Activated CD4-positive, CD25-positive, alpha-beta regulatory T cell treated with anti-CD3 and anti-CD28 coated beads, Interleukin-2, amount 50 U/mL, for 72 hours (primary cell): ENCODE results near the gene PRELID2.
"Not testable (repeated sequence)": the region's sequence is repeated elsewhere in the genome, so short reads cannot be mapped to it uniquely, and the experiment has no call there.

Source experiments
- DNase-seq: peaks from one replicate; pipeline ENCODE4 v3.0.0; 2021

Gene PRELID2

DNA sequence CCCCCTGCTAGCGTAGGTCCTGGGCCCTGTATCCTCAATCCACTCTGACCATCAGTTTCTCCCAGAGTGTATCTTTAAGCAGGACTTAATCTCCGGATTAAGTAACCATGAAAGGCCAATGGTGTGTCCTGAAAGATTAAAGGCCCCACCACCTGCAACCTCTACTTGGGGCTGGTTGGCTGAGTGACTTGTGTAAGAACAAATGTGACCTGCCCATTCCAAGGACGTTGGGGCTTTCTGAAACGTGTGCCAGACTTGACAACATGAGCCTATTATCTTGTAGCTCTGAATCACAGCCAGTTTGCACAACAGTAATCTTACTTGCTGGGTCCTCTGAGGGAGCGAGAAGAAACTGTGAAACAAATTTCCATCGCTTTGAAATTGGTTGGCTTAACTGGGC is 3.1 kb upstream of the PRELID2 start:
- DNase-seq: no peak

DNA sequence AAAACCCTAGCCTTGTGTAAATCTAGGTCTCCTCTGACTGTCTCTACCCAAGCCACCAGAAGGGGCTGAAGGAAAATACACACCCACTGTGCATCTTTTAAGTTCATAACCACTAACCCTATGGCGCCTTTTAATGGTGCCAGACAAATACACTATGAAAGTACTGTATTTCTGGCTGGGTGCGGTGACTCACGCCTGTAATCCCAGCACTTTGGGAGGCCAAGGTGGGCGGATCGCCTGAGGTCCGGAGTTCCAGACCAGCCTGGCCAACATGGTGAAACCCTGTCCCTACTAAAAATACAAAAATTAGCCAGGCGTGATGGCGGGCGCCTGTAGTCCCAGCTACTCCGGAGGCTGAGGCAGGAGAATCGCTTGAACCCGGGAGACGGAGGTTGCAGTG is 1.1 kb upstream of the PRELID2 start:
- not testable (repeated sequence) for DNase-seq

DNA sequence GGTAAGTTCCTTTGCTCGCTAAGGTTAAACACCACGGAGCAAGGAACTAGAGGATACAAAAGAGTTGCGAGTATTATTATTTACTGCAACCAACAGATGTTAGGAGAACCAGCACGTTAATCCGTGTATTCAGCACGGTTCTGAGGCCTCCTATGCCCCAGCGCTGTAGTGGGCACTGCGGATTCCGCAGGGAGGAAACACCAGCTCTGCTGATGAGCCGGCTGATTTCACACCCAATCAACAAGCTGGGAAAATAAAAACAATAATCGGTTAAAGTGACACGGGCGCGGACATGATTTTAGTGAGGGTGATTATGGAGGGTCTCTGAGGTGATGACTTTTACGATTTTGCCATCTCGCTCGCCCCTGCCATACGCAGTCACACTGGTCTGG is 702 bp upstream of the PRELID2 start:
- no peak for DNase-seq

DNA sequence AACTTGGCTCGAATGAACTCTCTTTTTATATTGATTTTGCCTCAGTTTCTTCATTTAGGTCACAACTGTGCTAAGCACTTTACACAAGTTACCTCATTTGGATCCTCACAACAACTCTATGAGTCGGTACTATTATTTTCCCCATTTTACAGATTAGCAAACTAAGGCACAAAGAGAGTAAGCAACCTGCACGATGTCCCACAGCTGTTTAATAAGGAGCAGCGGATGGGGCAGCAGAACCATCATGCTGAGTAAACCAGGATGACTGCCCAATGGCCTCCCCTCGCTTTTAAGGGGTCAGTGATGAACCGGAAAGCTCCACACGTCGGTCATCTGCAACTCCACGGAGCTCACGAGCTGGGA is 607 bp downstream of the PRELID2 start:
- DNase-seq: no peak

DNA sequence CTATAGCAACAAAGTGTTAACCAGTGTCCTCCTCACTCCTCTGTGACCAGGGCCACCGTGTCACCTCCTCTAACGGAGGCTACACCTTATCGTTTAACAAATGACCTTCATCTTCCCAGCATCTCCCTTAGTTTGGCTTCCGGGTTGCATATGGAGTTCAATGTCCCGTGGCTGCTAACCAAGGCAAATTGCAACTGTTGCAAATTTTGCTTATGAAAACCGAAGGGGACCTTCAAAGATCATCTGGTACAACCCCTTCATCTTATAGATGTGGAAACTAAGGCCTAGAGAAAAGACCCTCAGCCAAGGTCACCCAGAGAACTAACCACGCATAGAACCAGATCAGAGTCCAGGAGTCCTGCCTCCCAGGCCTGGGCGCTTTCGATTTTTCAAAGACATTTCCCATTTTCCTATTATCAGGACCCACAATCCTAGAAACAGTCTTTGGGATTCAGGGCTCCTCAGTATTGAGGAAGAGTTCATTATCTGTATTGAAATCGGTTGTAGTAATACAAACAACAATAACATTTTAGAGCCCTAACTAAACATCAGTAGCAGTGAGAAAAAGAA is 1.4 kb downstream of the PRELID2 start:
- no peak for DNase-seq

DNA sequence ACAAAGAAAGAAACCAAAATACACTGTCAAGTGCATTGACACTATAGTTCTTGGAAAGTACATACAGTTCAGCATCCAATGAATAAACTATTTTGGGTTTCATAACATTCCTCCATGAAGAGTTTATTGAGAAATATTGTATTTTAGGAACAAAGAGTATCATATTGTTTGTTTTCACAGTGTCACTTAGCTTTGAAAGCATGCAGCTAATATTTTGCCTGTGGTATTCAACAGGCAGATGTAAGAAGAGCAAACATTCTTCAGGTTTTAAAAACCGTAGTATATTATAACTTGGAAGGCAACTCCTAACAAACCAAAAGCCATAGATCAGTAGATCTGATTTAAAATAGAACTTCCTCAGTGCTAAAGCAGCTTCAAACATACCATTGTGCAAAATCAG is 4.5 kb downstream of the PRELID2 start:
- DNase-seq: no peak

DNA sequence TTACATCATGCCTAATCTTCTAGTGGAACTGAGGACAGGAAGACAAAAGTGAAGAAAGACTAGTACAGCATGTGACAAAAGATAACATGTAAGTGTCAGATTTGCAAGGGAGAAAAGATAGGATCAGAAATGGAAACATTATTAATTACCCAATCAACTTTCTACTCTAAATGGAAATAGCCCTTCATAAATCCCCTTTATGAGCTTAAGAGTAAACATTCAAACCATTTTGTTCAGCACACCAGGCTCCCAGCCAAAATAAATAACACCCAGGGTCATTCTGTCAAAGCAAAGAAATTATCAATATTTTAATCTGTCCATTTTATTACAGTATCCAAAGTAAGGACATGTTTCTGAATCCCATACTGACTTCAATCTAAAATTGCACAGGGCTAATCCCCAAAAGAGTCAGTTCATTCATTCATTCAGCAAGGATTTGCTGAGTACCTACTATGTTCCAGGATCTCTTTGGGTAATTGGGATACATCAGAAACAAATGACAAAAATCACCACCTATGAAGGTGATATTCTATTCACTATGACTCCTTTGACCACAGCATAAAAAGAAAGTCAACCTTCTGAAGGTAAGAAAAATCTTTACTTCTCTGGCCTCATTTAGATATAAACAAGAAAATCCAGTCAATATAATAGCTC is 5.3 kb downstream of the PRELID2 start:
- no peak for DNase-seq

DNA sequence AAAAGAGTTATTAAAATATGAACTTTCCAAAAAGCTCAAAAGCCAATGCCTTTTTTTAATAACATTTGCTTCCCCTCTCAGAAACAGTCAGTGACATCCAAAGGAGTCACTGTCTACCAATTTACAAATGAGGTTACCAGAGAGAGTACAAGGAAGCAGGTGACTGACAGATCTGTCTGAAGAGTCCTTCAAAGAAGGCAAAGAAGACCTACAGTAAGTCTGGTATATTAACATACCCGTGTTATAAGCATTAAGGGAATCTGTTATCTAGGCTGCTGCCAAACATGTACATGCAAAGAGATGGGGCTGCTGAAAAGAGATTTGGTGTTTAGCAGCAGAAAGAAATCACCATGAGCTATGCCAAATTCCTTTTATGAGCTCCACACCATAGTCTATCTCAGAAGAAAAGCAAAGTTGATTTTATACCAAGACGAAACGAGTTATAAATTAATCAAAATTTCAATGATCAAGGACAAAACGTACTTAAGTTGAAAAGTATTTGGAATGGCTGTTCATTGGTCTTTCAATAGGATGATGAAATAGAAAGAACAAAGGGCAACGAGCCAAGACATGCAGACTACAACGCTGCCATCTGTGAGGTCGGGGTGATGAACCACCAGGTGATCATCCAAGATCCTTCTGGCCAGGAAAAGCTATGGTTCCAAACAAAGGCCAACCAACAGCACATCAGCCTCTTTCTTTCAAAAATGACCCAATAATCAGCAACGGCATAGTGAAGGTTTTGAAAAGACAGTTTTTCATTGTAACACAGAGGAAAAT is 8.1 kb downstream of the PRELID2 start:
- no peak for DNase-seq

DNA sequence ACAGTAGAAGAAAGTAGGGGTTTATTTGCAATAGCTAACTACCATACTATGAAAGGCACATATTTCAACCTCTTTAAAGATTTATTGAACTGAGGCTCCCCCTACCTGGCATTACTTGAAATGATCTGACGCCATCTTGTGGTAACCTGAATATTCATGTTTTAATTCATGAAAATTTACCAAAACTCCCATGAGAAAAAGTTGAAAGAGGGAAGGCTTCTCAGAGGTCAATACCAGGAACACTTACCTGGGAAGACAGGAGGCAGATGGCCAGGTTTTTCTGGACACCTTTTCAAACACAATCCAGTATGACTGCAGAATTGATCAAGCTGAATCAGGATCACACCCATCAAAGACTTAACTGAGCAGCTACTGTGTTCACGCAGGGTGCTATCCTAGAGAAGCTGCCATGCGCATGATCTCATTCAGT is 9.4 kb downstream of the PRELID2 start:
- no peak for DNase-seq

DNA sequence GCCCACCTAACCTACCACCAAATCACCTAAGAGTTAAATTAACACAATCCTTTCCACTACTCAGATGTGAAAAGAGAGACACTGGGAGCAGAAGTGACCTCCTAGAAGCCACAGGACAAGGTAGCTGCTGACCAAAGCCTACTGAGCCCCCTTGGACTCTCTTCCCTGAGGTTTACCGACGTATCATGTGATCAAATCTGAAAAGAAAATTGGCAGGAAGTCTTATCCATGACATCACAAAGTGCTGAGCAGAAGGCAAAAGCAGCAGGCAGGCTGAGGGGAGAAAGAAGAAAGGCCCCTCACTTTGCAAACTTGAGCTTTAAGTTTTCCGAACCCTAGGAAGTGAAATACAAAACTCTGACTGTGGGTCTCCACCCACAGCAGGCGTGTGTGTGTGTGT is 11.1 kb downstream of the PRELID2 start:
- no peak for DNase-seq

DNA sequence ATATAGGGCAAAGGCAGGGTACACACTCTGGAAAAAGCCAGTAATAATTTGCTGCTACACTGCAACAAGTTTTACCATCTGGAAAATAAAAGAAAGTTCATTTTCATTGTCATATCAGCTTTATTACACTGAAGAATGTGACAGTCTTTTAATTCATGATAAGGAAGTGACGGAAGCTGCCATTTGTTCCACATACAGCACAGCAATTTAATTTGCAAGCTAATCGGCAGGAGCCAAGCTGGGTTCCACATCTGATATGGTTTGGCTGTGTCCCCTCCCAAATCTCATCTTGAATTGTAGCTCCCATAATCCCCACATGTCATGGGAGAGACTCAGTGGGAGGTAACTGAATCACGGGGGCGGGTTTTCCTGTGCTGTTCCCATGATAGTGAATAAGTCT is 16.5 kb downstream of the PRELID2 start:
- DNase-seq: no peak

DNA sequence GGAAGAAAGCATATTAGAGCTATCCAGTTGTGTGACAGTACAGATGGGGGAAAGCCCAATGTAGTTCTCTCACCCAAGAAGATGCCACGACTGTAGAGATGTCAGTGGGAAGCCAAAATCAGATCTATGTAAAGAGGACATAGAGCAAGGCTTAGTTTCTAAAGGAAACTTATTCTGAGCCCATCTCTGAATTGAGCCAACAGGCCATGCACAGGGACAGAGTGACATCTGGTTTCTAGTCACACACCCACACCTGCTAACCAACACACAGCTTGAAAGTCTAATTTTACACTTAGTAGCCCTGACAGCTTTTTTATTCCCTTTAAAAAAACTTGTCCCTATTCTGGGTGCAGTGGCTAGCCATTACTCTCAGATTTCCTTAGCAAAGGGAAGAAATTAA is 22.3 kb downstream of the PRELID2 start:
- no peak for DNase-seq

DNA sequence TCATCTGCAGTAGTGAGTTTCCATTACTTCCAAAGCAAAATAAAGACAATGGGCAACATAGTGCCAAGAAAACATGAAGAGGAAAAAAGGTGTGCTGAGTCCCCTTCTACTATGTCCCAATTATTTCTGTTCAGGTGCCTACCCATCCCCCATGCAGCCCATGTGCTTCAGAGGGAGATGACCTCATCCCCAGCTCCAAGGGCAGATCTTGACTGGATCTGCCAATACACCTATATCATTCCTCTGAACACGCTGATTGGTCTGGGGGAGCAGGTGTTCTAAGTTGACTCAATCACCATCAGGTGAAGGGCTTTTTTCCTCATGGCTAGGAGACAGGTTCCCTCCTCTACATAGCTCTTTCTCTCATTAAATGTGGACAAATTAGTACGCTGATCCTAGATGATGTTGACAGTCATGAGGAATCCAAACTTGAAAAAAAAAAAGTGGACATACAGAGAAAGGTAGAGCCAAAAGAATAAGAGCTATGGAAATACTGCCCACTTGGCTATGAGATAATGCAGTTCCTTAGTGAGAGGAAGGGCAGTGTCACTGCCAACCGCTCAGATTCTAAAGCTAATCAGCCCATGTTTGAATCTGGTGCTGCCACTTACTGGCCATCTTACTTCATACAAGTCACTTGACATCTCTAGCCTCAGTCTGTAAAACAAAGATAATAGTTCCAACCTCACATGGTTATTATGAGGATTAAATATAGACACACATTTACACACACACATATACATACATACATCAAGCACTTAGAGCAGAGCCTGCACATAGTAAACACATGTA is 23.1 kb downstream of the PRELID2 start:
- no peak for DNase-seq

DNA sequence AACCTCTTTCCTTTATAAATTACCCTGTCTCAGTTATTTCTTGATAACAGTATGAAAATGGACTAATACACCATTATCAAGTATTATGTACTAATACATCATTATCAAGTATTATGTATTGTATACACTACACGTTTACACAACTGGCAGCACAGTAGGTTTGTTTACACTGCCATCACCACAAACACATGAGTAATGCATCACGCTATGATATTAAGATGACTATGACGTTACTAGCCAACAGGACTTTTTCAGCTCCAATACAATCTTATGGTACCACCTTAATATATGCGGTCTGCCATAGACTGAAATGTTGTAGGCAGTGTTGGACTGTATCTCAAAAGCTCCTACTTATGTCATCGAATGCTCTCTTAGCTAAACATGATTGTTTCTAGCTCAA is 28.2 kb downstream of the PRELID2 start:
- DNase-seq: no peak

DNA sequence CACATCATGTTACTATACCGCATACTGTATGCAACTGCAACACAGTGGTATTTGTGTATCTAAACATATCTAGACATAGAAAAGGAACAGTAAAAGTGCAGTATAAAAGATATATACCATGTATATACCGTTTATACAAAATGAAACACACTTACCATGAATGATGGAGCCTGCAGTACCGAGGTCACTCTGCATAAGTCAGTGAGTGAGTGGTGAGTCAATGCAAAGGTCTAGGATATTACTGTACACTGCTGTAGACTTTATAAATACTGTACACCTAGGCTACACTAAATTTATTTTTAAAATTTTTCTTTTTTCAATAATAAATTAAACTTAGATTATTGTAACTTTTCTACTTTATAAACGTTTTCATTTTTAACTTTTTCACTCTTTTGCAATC is 29.3 kb downstream of the PRELID2 start:
- no peak for DNase-seq

DNA sequence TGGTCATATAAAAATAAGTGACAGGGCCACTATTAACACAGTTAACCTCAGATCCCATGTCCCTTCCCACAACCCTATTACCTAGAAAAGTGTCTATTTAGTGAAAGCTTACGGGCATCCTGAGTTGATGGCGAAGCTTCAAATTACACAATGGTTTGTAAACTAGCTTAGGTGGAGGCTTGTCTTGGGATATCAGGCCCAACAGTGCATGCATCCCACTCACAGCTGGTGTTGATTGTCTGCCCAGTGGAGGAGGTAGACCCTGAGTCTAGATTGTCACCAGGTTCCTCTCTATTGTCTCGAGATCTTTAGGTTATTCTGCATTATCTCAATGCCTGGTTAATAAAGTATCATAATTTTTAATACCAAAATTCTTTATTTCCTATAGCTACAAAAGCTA is 30.4 kb downstream of the PRELID2 start:
- no peak for DNase-seq

DNA sequence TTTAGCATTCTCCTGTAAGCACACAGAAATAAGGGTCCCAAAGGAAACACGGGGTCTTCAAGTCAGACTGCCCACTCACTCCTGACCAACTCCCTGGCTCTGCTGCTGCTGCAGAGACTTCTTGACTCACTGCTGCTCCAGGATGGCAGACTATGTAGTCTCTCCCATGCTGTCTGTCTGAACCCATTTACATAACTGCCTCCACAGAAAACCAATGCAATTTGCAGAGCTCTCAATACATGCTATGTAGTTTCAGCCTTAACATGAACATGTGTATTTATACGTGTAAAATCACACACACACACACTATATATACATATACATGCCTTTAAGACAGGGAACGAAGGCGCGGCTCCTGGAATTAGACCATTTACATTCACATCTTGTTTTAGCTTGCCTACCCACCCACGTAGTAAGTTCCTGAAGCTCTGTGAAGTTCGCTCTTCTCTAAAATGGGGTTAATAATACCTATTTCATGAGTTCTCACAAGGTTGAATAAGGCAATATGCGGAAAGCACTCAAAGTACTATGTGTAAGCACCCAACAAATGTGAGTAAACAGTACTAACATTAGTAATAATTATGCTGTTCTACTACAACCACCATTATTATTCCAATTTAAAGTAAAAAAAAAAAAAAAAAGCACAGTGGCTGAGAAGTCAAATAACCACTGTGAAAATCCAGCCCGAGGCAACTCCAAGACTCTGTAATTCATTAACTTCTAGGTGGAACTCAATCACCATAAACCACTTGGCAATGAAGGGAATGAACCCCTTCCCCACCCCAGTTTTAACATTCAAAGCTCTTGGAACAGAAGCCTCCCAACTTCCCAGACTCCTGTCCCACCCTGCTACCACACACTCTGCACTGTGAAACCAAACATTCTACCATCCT is 31.8 kb downstream of the PRELID2 start:
- no peak for DNase-seq

DNA sequence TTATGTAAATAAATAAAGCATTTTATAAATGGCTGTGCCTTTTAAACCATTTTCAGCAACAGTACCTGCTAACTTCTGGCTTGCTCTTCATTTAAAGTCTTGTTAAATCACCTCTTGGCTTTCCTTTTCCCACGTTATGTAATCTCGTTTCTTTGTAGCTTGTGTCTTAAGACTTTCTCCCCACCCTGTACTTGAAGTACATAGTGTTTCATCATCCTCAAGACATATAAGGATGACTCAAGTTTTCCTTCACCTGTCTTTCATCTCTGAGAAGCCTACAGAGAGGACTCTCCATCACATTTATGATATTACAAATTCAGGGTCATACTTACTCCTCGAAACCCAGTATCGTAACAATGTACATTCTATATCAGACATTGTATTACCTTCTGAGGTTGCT is 33.9 kb downstream of the PRELID2 start:
- DNase-seq: no peak

DNA sequence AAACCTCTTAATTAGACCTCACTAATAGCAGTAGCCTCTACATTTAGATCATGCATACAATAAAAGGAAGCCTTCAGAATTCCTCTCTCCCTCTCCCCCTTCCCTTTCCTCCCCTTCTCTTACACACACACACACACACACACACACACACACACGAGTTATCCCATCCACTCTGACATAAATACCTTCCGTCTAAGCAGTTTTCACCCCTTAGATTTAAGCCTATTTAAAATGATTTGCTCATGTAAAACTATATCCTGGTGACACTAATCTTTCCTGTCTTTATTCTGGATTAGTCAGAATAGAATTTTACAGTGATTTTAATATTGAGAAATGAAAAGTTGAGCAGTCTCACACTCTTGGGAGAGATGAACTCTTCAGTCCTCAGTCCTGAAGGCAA is 35.0 kb downstream of the PRELID2 start:
- DNase-seq: no peak

DNA sequence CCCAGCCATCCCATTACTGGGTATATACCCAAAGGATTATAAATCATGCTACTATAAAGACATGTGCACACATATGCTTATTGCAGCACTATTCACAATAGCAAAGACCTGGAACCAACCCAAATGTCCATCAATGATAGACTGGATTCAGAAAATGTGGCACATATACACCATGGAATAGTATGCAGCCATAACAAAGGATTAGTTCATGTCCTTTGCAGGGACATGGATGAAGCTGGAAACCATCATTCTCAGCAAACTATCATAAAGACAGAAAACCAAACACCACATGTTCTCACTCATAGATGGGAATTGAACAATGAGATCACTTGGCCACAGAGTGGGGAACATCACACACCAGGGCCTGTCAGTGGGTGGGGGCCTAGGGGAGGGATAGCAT is 36.6 kb downstream of the PRELID2 start:
- DNase-seq: not testable (repeated sequence)

DNA sequence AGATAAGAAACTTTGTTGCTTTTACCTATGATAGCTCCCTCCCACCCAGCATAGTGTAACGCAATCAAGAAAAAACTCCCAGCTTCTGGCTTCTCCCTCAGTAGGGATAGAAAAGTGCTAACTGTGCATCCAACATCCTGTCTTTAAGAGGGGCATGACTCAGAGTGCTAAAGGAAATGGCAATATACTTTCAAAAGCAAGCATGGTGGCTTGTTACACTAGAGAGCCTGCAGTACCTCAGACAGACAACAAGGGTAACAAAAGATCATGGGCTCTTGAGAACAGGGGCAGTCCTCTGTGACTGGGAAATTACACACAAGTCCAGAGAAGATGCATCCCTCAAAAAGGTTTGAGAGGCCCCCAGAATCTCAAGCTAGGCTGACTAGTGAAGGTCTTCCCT is 37.8 kb downstream of the PRELID2 start:
- DNase-seq: no peak

DNA sequence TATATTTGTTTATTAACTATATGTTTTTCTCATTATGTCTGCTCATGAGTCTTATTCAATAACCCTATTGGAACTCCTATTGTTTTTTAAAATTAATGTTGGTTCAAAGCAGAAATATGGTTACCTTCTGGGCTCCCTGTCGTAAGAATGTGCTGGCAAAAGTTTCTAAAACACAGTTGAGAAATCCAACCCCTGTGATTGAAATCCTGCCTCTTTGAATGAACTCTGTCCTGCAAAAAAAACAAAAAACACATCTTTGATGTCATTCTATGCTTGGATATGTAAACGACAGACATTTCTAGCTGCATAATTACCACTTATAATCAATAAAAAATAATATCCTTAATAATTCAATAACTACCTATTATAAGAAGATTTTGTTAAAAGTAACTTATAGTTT is 38.8 kb downstream of the PRELID2 start:
- no peak for DNase-seq

DNA sequence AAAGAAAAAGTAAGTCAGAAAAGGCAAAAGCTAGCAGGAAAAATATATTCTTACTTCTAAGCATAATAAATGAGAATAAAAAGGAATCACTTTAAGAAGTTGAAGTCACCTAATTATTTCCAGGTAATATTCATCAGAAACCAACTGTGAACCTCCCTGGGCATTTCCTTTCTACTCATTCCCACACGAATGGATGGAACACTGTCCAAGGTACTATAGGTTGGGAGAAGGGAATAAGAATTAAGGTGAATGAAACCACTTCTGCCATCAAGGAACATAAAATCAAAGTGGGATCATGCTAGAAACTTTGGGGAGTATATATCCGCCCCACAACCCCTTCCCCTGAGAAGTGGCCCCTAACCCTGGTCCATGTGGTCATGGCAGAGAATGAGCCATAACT is 41.6 kb downstream of the PRELID2 start:
- no peak for DNase-seq
